WTC11 (cell line): ENCODE data around the gene EPM2AIP1. TPM values are rescaled to one million over a fixed set of nuclear protein-coding genes. Genes with fewer than 3 reads are reported as not detected.
A peak's percentile ranks its signal among the peaks of the same experiment; 100 is the strongest.

Source experiments
- ATAC-seq: fragments of 200-7000 bp; cut with Tn5 transposase; 2 replicates; pipeline ENCODE4 v1.10.0; 2021; ENCODE audit warnings: mild to moderate bottlenecking, moderate library complexity
- CTCF ChIA-PET: fragments of 300-600 bp; sonication (Branson Sonifier 250); formaldehyde crosslinking; loops from one replicate; lab custom pipeline; 2021; ENCODE audit warnings: antibody characterized with exemption; lab: Charles Lee
- POLR2A ChIA-PET: fragments of 350-600 bp; sonication (Branson Sonifier 250); formaldehyde crosslinking; loops from one replicate; lab custom pipeline; 2021; ENCODE audit warnings: antibody characterized with exemption; lab: Charles Lee
- DNase-seq: peaks from one replicate; pipeline ENCODE4 v3.0.0; 2021; ENCODE audit warnings: low spot score
- H3K27ac Mint-ChIP-seq: 2 replicates; pipeline ENCODE4 v1.8.0; 2021; ENCODE audit warnings: mixed read lengths
- H3K27me3 Mint-ChIP-seq: 2 replicates; pipeline ENCODE4 v1.8.0; 2021; ENCODE audit warnings: low read depth, mild to moderate bottlenecking, moderate library complexity, mixed read lengths
- H3K36me3 Mint-ChIP-seq: 2 replicates; pipeline ENCODE4 v1.8.0; 2021; ENCODE audit warnings: mixed read lengths
- H3K4me1 Mint-ChIP-seq: 2 replicates; pipeline ENCODE4 v1.8.0; 2022; ENCODE audit warnings: mixed read lengths
- H3K4me3 Mint-ChIP-seq: 2 replicates; pipeline ENCODE4 v1.8.0; 2021; ENCODE audit warnings: mild to moderate bottlenecking, moderate library complexity, mixed read lengths
- H3K9me3 Mint-ChIP-seq: 2 replicates; pipeline ENCODE4 v1.8.0; 2021; ENCODE audit warnings: mixed read lengths
- AFF4 ChIP-seq: sonication (generic); formaldehyde crosslinking; IDR thresholded peaks from 2 replicates; pipeline ENCODE4 v1.8.1; 2023; ENCODE audit warnings: mild to moderate bottlenecking, missing genetic modification reagents, borderline replicate concordance
- ATF6 ChIP-seq: sonication (generic); formaldehyde crosslinking; IDR thresholded peaks from 2 replicates; pipeline ENCODE4 v1.8.1; 2023; ENCODE audit warnings: mild to moderate bottlenecking, missing genetic modification reagents
- FOXJ3 ChIP-seq: sonication (generic); formaldehyde crosslinking; IDR thresholded peaks from 2 replicates; pipeline ENCODE4 v1.9.0; 2021; ENCODE audit warnings: missing genetic modification reagents, mild to moderate bottlenecking, borderline replicate concordance
- IRF2 ChIP-seq: sonication (generic); formaldehyde crosslinking; IDR thresholded peaks from 2 replicates; pipeline ENCODE4 v1.8.0; 2022; ENCODE audit warnings: low read depth, missing genetic modification reagents, borderline replicate concordance
- JAZF1 ChIP-seq: fragments of 250-450 bp; sonication (Bioruptor Pico); IDR thresholded peaks from 2 replicates; pipeline ENCODE4 v1.9.0; 2021; ENCODE audit warnings: moderate library complexity, mild to moderate bottlenecking, inconsistent platforms
- MAX ChIP-seq: sonication (generic); formaldehyde crosslinking; IDR thresholded peaks from 2 replicates; pipeline ENCODE4 v1.8.0; 2022; ENCODE audit warnings: mild to moderate bottlenecking, missing genetic modification reagents
- MYBL2 ChIP-seq: sonication (generic); formaldehyde crosslinking; IDR thresholded peaks from 2 replicates; pipeline ENCODE4 v1.8.1; 2023; ENCODE audit warnings: mild to moderate bottlenecking, moderate library complexity, missing genetic modification reagents
- NFATC4 ChIP-seq: fragments of 250-450 bp; sonication (Bioruptor Pico); IDR thresholded peaks from 2 replicates; pipeline ENCODE4 v1.9.0; 2021; ENCODE audit warnings: mild to moderate bottlenecking
- NFYB ChIP-seq: sonication (generic); formaldehyde crosslinking; conservative IDR thresholded peaks from 2 replicates; pipeline ENCODE4 v1.8.0; 2022; ENCODE audit warnings: low read depth, missing genetic modification reagents
- SOX15 ChIP-seq: fragments of 250-450 bp; sonication (Bioruptor Pico); IDR thresholded peaks from 2 replicates; pipeline ENCODE4 v1.9.0; 2021; ENCODE audit warnings: mild to moderate bottlenecking
- TCF7 ChIP-seq: sonication (generic); formaldehyde crosslinking; IDR thresholded peaks from 2 replicates; pipeline ENCODE4 v1.8.0; 2022; ENCODE audit warnings: mild to moderate bottlenecking, low read depth, missing genetic modification reagents, moderate library complexity
- TEAD4 ChIP-seq: sonication (generic); formaldehyde crosslinking; IDR thresholded peaks from 2 replicates; pipeline ENCODE4 v1.8.0; 2022; ENCODE audit warnings: mild to moderate bottlenecking, missing genetic modification reagents
- TP53 ChIP-seq: sonication (generic); formaldehyde crosslinking; IDR thresholded peaks from 2 replicates; pipeline ENCODE4 v1.8.1; 2023; ENCODE audit warnings: mild to moderate bottlenecking, missing genetic modification reagents
- ZNF121 ChIP-seq: sonication (generic); formaldehyde crosslinking; IDR thresholded peaks from 2 replicates; pipeline ENCODE4 v1.8.0; 2023; ENCODE audit warnings: missing genetic modification reagents
- ZNF263 ChIP-seq: sonication (generic); formaldehyde crosslinking; IDR thresholded peaks from 2 replicates; pipeline ENCODE4 v1.8.1; 2022; ENCODE audit warnings: low read depth, mild to moderate bottlenecking, moderate library complexity, missing genetic modification reagents
- ZNF423 ChIP-seq: fragments of 250-450 bp; sonication (Bioruptor Pico); IDR thresholded peaks from 2 replicates; pipeline ENCODE4 v2.1.2; 2022; ENCODE audit warnings: mild to moderate bottlenecking, moderate library complexity
- total RNA-seq: library from RNA; stranded (reverse); gene quantifications from 3 replicates; pipeline ENCODE4 v1.2.3, GENCODE V29; 2021
- TF ChIP-seq, protein P1 (sequence below): sonication (generic); formaldehyde crosslinking; IDR thresholded peaks from 2 replicates; pipeline ENCODE4 v1.8.1; 2023; ENCODE audit warnings: mild to moderate bottlenecking, missing genetic modification reagents
- TF ChIP-seq, protein P2 (sequence below): sonication (generic); formaldehyde crosslinking; IDR thresholded peaks from 2 replicates; pipeline ENCODE4 v1.8.0; 2022; ENCODE audit warnings: missing genetic modification reagents
- TF ChIP-seq, protein P3 (sequence below): fragments of 200-600 bp; IDR thresholded peaks from 2 replicates; pipeline ENCODE4 v1.8.0; 2022; ENCODE audit warnings: antibody characterized with exemption

Gene EPM2AIP1
- total RNA-seq, 1 experiment from 2014 or later, result 11.0 TPM

- Mint-ChIP-seq H3K27me3 (peaks cover 54% of the 10 kb centered on the region), H3K9me3 (peaks cover 26% of the 10 kb centered on the region), H3K4me3 (peak overlapping the region; percentile 75)
- POLR2A ChIA-PET, result interaction anchor here (0.7 to 2.2 kb wide), 4 partner anchors 13 to 47 kb away, joined by 4 to 11 read pairs (median 6); partner anchors contain the start of genes EPM2AIP1 and MLH1
- ATAC-seq, result peak; percentile 11
- TF ChIP-seq, protein P1, sequence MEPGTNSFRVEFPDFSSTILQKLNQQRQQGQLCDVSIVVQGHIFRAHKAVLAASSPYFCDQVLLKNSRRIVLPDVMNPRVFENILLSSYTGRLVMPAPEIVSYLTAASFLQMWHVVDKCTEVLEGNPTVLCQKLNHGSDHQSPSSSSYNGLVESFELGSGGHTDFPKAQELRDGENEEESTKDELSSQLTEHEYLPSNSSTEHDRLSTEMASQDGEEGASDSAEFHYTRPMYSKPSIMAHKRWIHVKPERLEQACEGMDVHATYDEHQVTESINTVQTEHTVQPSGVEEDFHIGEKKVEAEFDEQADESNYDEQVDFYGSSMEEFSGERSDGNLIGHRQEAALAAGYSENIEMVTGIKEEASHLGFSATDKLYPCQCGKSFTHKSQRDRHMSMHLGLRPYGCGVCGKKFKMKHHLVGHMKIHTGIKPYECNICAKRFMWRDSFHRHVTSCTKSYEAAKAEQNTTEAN, result no peak
- TF ChIP-seq TP53 (CRISPR knock-in tag) (no peak), AFF4 (no peak), MYBL2 (CRISPR knock-in tag) (0 out of 2 replicates have a peak, but pooled peaks have one; percentile 10), FOXJ3 (CRISPR knock-in tag) (no peak), IRF2 (no peak), ZNF423 (CRISPR knock-in tag) (no peak)
- TF ChIP-seq, protein P2, sequence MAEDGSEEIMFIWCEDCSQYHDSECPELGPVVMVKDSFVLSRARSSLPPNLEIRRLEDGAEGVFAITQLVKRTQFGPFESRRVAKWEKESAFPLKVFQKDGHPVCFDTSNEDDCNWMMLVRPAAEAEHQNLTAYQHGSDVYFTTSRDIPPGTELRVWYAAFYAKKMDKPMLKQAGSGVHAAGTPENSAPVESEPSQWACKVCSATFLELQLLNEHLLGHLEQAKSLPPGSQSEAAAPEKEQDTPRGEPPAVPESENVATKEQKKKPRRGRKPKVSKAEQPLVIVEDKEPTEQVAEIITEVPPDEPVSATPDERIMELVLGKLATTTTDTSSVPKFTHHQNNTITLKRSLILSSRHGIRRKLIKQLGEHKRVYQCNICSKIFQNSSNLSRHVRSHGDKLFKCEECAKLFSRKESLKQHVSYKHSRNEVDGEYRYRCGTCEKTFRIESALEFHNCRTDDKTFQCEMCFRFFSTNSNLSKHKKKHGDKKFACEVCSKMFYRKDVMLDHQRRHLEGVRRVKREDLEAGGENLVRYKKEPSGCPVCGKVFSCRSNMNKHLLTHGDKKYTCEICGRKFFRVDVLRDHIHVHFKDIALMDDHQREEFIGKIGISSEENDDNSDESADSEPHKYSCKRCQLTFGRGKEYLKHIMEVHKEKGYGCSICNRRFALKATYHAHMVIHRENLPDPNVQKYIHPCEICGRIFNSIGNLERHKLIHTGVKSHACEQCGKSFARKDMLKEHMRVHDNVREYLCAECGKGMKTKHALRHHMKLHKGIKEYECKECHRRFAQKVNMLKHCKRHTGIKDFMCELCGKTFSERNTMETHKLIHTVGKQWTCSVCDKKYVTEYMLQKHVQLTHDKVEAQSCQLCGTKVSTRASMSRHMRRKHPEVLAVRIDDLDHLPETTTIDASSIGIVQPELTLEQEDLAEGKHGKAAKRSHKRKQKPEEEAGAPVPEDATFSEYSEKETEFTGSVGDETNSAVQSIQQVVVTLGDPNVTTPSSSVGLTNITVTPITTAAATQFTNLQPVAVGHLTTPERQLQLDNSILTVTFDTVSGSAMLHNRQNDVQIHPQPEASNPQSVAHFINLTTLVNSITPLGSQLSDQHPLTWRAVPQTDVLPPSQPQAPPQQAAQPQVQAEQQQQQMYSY (CRISPR knock-in tag), result no peak
- TF ChIP-seq, all 79 proteins: peak for 1
- Mint-ChIP-seq H3K36me3 (peaks cover 19% of the 10 kb centered on the region), H3K27ac (no peak overlapping the region), H3K4me1 (peaks cover 26% of the 10 kb centered on the region)
- CTCF ChIA-PET, result interaction anchor here (0.7 to 4.5 kb wide), 9 partner anchors 9 to 153 kb away, joined by 3 to 55 read pairs (median 4); no protein-coding TSS in a partner anchor
- no peak for DNase-seq
These were observed 47.5 kb downstream of the EPM2AIP1 start for GRCh38 chr3:36945333-36945980.

DNA sequence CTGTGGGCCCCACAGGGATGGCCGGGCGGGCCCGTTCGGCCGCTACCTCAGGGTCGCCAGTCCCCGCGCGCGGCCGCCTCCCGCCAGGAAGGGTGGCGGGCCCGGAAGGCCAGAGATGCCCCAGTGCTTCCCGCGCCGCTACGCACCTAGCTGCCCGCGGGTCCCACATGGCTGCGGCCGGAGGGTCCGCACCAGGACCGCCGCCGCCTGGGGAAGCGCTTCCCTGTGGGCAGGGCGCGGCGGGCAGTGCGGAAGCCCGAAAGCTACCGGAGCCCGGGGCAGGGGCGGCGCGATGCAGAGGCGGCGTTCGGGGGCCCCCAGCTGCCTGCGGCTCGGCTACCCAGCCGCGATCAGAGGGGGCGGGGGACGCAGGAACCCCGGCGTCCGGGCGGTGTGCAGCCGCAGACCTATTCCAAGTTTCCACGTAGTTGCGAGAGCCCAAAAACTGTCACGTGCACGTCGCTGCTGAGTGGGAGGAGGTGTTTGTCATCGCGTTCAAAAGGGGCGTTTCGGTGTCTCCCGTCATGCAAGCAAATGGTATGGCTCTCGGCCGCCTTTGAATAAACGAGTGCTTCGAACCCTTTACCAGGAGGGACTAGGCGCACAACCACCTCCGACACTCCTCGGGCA, 48.2 kb downstream of the EPM2AIP1 start, which contains the start of gene TRANK1:
TSS of gene TRANK1 (minus strand) at position 414 of the 630 bp plus-strand sequence. CDS start at position 169, 245 bp downstream.
- peaks cover 26% of the 10 kb centered on the region for H3K9me3 Mint-ChIP-seq
- peak; percentile 33 for ATAC-seq
- DNase-seq, result peak; percentile 42
- H3K4me1 Mint-ChIP-seq, result peaks cover 26% of the 10 kb centered on the region
- H3K27me3 Mint-ChIP-seq, result peaks cover 54% of the 10 kb centered on the region
- CTCF ChIA-PET, result interaction anchor here (0.7 to 4.5 kb wide), 9 partner anchors 9 to 152 kb away, joined by 3 to 55 read pairs (median 5); partner anchors contain the start of genes EPM2AIP1 and MLH1
- H3K4me3 Mint-ChIP-seq, result peak within 1 kb of the TSS; percentile 75
- H3K36me3 Mint-ChIP-seq, result peaks cover 19% of the 10 kb centered on the region
- H3K27ac Mint-ChIP-seq, result no peak within 1 kb of the TSS
- POLR2A ChIA-PET, result interaction anchor here (0.7 to 2.2 kb wide), 5 partner anchors 12 to 48 kb away, joined by 3 to 11 read pairs (median 4); partner anchors contain the start of genes EPM2AIP1 and MLH1
- TF ChIP-seq, protein P3, sequence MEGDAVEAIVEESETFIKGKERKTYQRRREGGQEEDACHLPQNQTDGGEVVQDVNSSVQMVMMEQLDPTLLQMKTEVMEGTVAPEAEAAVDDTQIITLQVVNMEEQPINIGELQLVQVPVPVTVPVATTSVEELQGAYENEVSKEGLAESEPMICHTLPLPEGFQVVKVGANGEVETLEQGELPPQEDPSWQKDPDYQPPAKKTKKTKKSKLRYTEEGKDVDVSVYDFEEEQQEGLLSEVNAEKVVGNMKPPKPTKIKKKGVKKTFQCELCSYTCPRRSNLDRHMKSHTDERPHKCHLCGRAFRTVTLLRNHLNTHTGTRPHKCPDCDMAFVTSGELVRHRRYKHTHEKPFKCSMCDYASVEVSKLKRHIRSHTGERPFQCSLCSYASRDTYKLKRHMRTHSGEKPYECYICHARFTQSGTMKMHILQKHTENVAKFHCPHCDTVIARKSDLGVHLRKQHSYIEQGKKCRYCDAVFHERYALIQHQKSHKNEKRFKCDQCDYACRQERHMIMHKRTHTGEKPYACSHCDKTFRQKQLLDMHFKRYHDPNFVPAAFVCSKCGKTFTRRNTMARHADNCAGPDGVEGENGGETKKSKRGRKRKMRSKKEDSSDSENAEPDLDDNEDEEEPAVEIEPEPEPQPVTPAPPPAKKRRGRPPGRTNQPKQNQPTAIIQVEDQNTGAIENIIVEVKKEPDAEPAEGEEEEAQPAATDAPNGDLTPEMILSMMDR, result no peak
- TF ChIP-seq NFATC4, result no peak
- TF ChIP-seq MAX (CRISPR knock-in tag), result peak; percentile 28; the same call in 1 of the 2 replicates
- TF ChIP-seq JAZF1 (CRISPR knock-in tag), result no peak
- no peak for TF ChIP-seq ATF6 (CRISPR knock-in tag)
- TF ChIP-seq TEAD4 (CRISPR knock-in tag), result no peak
- no peak for TF ChIP-seq ZNF263 (CRISPR knock-in tag)
- no peak; the same call in 1 of the 2 replicates for TF ChIP-seq TP53 (CRISPR knock-in tag)
- TF ChIP-seq MYBL2 (CRISPR knock-in tag), result no peak
- 0 out of 2 replicates have a peak, but pooled peaks have one; percentile 13 for TF ChIP-seq ZNF423 (CRISPR knock-in tag)
- TF ChIP-seq NFYB (CRISPR knock-in tag), result no peak
- TF ChIP-seq TCF7 (CRISPR knock-in tag), result no peak
- no peak for TF ChIP-seq ZNF121 (CRISPR knock-in tag)
- no peak for TF ChIP-seq SOX15 (CRISPR knock-in tag)
